GM12873 (cell line): Measurements from ENCODE around the gene PIEZO1.

Source experiments
- CTCF ChIP-seq: IDR thresholded peaks from 2 replicates; pipeline ENCODE4 v1.5.1; 2012; ENCODE audit warnings: low read depth, mild to moderate bottlenecking, moderate library complexity, low read length, control low read depth; ENCODE audit not compliant: insufficient read depth; ENCODE audit errors: missing control alignments

PIEZO1 gene

GRCh38 chr16:88828711-88829110 lies 43.7 kb upstream of the PIEZO1 start:
- no peak for TF ChIP-seq CTCF

- TF ChIP-seq CTCF = no peak
Measured at GRCh38 chr16:88827727-88828126, 42.7 kb upstream of the PIEZO1 start.

DNA sequence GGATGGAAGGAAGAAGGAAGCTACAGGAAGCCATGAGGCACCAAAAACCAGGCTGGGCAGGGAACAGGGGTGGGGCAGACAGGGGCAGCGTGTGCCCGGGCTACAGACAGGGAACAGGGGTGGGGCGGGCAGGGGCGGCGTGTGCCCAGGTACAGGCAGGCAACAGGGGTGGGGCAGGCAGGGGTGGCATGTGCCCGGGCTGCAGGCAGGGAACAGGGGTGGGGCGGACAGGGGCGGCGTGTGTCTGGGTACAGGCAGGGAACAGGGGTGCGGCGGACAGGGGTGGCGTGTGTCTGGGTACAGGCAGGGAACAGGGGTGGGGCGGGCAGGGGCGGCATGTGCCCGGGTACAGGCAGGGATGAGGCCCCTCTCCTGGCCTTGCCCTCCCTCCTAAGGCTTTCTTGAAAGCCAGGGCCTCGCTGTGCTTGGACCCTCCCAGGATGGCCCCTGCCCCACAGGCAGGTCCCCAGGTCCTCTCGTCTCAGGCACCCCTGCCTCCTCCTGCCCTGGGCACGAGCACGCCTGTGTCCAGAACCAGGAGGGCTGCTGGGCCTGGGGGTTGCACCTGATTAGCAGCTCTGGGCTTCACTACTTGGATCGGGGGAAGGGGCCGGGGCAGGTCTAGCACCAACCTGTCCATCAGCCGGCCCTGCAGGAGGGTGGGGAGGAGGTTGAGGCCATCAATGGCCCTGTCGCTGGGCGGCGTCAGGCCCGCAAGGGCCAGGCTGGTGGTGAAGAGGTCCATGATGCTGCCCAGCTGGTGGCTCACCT lies 41.2 kb upstream of the PIEZO1 start:
- TF ChIP-seq CTCF = no peak

- no peak for TF ChIP-seq CTCF
Measured at GRCh38 chr16:88825146-88825545, 40.1 kb upstream of the PIEZO1 start.

DNA sequence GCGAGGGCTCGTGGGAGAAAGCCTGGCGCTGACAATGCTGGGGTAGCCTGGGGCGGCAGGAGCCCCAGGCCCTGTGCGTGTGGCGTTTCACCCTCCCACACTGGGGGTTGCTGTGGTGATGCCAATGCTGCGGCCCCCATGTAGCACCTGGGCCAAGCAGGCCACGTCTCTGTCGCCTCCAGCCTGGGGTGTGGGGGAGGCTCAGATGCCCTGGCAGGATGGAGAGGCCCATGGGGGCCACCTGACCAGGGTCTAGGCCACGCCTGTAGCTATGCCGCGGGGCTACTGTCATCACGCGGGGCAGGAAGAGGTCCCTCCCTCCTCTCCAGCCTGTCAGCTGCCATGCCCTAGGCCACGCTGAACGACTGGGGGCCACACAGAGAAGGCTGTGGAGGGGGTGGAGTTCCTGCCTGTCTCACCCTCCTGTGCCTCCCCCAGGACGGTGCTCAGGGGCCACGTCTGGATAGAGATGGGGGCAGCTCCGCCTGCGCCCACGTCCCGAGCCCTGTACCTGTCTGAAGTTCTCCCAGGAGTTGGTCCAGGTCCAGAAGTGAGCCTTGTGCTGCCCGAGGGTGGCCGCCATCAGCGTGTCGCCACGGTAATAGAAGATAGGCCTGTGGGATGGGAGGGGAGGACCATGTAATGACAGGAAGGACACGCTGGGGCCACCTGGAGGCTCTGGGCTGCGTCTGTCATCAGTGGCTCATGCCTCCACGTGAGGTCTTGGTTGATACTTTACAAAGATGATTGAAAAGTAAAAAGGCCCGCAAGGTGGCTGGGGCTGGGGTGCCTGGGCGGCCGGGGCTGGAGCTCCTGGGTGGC lies 39.4 kb upstream of the PIEZO1 start:
- no peak for TF ChIP-seq CTCF

GRCh38 chr16:88822281-88823040 lies 37.4 kb upstream of the PIEZO1 start:
- no peak for TF ChIP-seq CTCF
